BLaER1 (cell line): ENCODE results near the gene SOX30.

Experiments
- H3K27ac ChIP-seq: shearing (Covaris generic); formaldehyde crosslinking; 2 replicates; pipeline ENCODE4 v1.8.1; 2022
- H3K27me3 ChIP-seq: shearing (Covaris generic); formaldehyde crosslinking; 2 replicates; pipeline ENCODE4 v1.8.1; 2022
- H3K36me3 ChIP-seq: shearing (Covaris generic); formaldehyde crosslinking; 2 replicates; pipeline ENCODE4 v1.8.1; 2022
- H3K4me1 ChIP-seq: shearing (Covaris generic); formaldehyde crosslinking; 2 replicates; pipeline ENCODE4 v1.8.1; 2022
- H3K4me2 ChIP-seq: shearing (Covaris generic); formaldehyde crosslinking; 2 replicates; pipeline ENCODE4 v1.8.1; 2022
- H3K4me3 ChIP-seq: shearing (Covaris generic); formaldehyde crosslinking; 2 replicates; pipeline ENCODE4 v1.8.1; 2022
- H3K9ac ChIP-seq: shearing (Covaris generic); formaldehyde crosslinking; 2 replicates; pipeline ENCODE4 v1.8.1; 2022
- H3K9me3 ChIP-seq: shearing (Covaris generic); formaldehyde crosslinking; 2 replicates; pipeline ENCODE4 v1.8.1; 2022
- H4K20me1 ChIP-seq: shearing (Covaris generic); formaldehyde crosslinking; 2 replicates; pipeline ENCODE4 v1.8.1; 2022
- Cebpa-rat ChIP-seq: shearing (Covaris generic); IDR thresholded peaks from 2 replicates; pipeline ENCODE4 v1.8.1; 2022

Gene SOX30

GRCh38 chr5:157665467-157666070 is 13.3 kb upstream of the SOX30 start:
- no peak overlapping the region for H3K9ac ChIP-seq
- no peak overlapping the region for H3K4me2 ChIP-seq
- H3K27ac ChIP-seq: no peak overlapping the region
- H3K4me1 ChIP-seq: peaks cover 7% of the 10 kb centered on the region
- H3K4me3 ChIP-seq: no peak overlapping the region
- no peaks in the 10 kb centered on the region for H3K36me3 ChIP-seq
- H4K20me1 ChIP-seq: no peaks in the 10 kb centered on the region
- no peak for TF ChIP-seq Cebpa-rat
- H3K27me3 ChIP-seq: peaks cover 6% of the 10 kb centered on the region
- H3K9me3 ChIP-seq: peaks cover 7% of the 10 kb centered on the region

- TF ChIP-seq Cebpa-rat: no peak
- H3K36me3 ChIP-seq: no peaks in the 10 kb centered on the region
- peaks cover 7% of the 10 kb centered on the region for H3K4me1 ChIP-seq
- no peaks in the 10 kb centered on the region for H4K20me1 ChIP-seq
- H3K27me3 ChIP-seq: no peaks in the 10 kb centered on the region
- H3K9ac ChIP-seq: no peak overlapping the region
- H3K4me3 ChIP-seq: no peak overlapping the region
- no peak overlapping the region for H3K27ac ChIP-seq
- peaks cover 58% of the 10 kb centered on the region for H3K9me3 ChIP-seq
- no peak overlapping the region for H3K4me2 ChIP-seq
Observed at GRCh38 chr5:157659868-157660660, 7.8 kb upstream of the SOX30 start.

GRCh38 chr5:157658893-157659292 is 6.7 kb upstream of the SOX30 start:
- H3K27me3 ChIP-seq: no peaks in the 10 kb centered on the region
- peaks cover 70% of the 10 kb centered on the region for H3K9me3 ChIP-seq
- no peak overlapping the region for H3K9ac ChIP-seq
- no peaks in the 10 kb centered on the region for H3K36me3 ChIP-seq
- H4K20me1 ChIP-seq: no peaks in the 10 kb centered on the region
- no peak overlapping the region for H3K4me2 ChIP-seq
- H3K4me3 ChIP-seq: no peak overlapping the region
- TF ChIP-seq Cebpa-rat: no peak
- H3K4me1 ChIP-seq: peaks cover 7% of the 10 kb centered on the region
- no peak overlapping the region for H3K27ac ChIP-seq

- no peak for TF ChIP-seq Cebpa-rat
- Histone ChIP-seq H4K20me1 (no peaks in the 10 kb centered on the region), H3K4me1 (peaks cover 3% of the 10 kb centered on the region), H3K36me3 (no peaks in the 10 kb centered on the region), H3K4me2 (no peak overlapping the region), H3K27ac (no peak overlapping the region), H3K27me3 (no peaks in the 10 kb centered on the region), H3K4me3 (no peak overlapping the region), H3K9ac (no peak overlapping the region), H3K9me3 (peaks cover 84% of the 10 kb centered on the region)
Observed at GRCh38 chr5:157657516-157657915, 5.3 kb upstream of the SOX30 start.

GRCh38 chr5:157651623-157652376 is 438 bp downstream of the SOX30 start:
- Histone ChIP-seq H3K27ac (no peak overlapping the region), H3K4me3 (0 out of 2 replicates have a peak overlapping the region, but pooled peaks have one; percentile 15), H3K4me1 (peaks cover 7% of the 10 kb centered on the region; the same call in 1 of the 2 replicates), H3K9me3 (peaks cover 60% of the 10 kb centered on the region), H3K4me2 (no peak overlapping the region), H3K36me3 (no peaks in the 10 kb centered on the region), H4K20me1 (no peaks in the 10 kb centered on the region), H3K27me3 (no peaks in the 10 kb centered on the region), H3K9ac (no peak overlapping the region)
- no peak for TF ChIP-seq Cebpa-rat

GRCh38 chr5:157650991-157651611 is 1.1 kb downstream of the SOX30 start:
- Histone ChIP-seq H3K4me1 (peaks cover 7% of the 10 kb centered on the region; the same call in 1 of the 2 replicates), H3K9ac (no peak overlapping the region), H3K4me2 (no peak overlapping the region), H3K4me3 (0 out of 2 replicates have a peak overlapping the region, but pooled peaks have one; percentile 15), H4K20me1 (no peaks in the 10 kb centered on the region), H3K27ac (no peak overlapping the region), H3K36me3 (no peaks in the 10 kb centered on the region), H3K27me3 (no peaks in the 10 kb centered on the region), H3K9me3 (peaks cover 54% of the 10 kb centered on the region)
- TF ChIP-seq Cebpa-rat: no peak

GRCh38 chr5:157649101-157649500 is 3.1 kb downstream of the SOX30 start:
- no peak overlapping the region for H3K27ac ChIP-seq
- no peaks in the 10 kb centered on the region for H3K27me3 ChIP-seq
- H3K4me1 ChIP-seq: peaks cover 7% of the 10 kb centered on the region; the same call in 1 of the 2 replicates
- no peaks in the 10 kb centered on the region for H3K36me3 ChIP-seq
- no peak overlapping the region for H3K9ac ChIP-seq
- H3K4me3 ChIP-seq: no peak overlapping the region
- H3K4me2 ChIP-seq: peak overlapping the region; percentile 9; the same call in 1 of the 2 replicates
- H3K9me3 ChIP-seq: peaks cover 34% of the 10 kb centered on the region
- TF ChIP-seq Cebpa-rat: no peak
- H4K20me1 ChIP-seq: no peaks in the 10 kb centered on the region

- TF ChIP-seq Cebpa-rat: no peak
- Histone ChIP-seq H3K27ac (no peak overlapping the region), H3K4me1 (peaks cover 7% of the 10 kb centered on the region; the same call in 1 of the 2 replicates), H3K9me3 (peaks cover 27% of the 10 kb centered on the region), H3K4me3 (no peak overlapping the region), H3K9ac (no peak overlapping the region), H3K36me3 (no peaks in the 10 kb centered on the region), H3K4me2 (no peak overlapping the region), H4K20me1 (no peaks in the 10 kb centered on the region), H3K27me3 (no peaks in the 10 kb centered on the region)
Observed at GRCh38 chr5:157648275-157648990, 3.8 kb downstream of the SOX30 start.

- Histone ChIP-seq H3K9ac (no peak overlapping the region), H3K4me2 (no peak overlapping the region), H3K36me3 (no peaks in the 10 kb centered on the region), H3K27me3 (no peaks in the 10 kb centered on the region), H3K4me3 (no peak overlapping the region), H4K20me1 (no peaks in the 10 kb centered on the region), H3K4me1 (no peaks in the 10 kb centered on the region), H3K9me3 (no peaks in the 10 kb centered on the region), H3K27ac (no peak overlapping the region)
- no peak for TF ChIP-seq Cebpa-rat
Observed at GRCh38 chr5:157640406-157641066, 11.7 kb downstream of the SOX30 start.
